HG03159 (cell line): ENCODE data around the gene PGM1.

ENCODE experiments used
- ATAC-seq: cut with Tn5 transposase; IDR thresholded peaks from one replicate; pipeline ENCODE4 v1.9.1; 2021; ENCODE audit warnings: mild to moderate bottlenecking, moderate library complexity; ENCODE audit not compliant: unreplicated experiment

Gene PGM1

DNA sequence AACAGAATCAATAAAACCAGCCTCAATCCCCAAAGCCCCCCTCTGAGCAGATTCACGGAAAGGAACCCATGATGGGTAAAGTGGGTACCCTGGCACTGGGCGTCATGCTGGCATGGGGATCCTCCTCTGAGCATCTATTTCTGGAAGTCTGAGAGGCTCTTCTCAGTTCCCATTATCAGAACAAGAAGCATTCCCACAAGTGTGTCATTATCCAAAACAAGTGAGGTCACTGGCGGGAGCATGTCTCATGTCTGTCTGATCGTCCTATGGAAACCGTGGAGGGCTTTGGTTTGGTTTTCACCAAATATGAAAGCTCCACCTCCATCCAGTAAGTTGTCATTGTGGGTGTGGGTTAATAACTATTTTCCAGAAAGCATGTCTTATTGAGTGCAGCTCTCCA is 70.7 kb downstream of the PGM1 start:
- no peak for ATAC-seq

DNA sequence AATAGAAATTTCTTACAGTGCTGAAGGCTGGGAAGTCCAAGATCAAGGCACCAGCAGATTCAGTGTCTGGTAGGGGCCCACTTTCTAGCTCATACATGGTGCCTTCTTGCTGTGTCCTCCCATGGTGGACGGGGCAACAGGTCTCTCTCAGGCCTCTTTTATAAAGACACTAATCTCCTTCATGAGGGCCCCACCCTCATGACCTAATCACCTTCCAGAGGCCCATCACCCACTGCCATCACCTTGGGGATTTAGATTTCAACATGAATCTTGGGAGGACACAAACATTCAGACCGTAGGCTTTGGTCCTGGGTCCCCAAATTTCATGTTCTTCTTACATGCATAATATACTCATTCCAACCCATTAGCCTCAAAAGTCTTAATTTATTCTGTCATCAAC is 71.5 kb downstream of the PGM1 start:
- ATAC-seq = no peak

- no peak for ATAC-seq
Observed at GRCh38 chr1:63665410-63665809, 72.2 kb downstream of the PGM1 start.

DNA sequence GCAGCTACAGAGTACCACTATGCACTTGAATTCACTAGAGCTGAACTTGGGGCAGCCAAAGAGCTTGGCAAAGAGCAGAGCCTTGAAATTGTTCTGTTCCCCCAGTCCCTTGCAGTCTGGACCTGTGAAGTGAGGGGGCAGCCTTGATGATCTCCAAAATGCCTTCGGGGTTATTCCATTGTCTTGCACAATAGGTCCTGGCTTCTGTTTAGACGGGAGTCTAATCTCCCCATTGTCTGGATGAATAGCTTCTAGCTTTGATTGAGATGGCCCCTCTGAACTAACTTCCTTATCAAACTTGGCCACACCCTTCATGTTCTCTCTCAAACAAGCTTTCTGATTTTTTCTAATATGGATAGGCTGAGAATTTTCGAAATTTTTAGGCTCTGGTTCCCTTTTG is 72.6 kb downstream of the PGM1 start:
- no peak for ATAC-seq

DNA sequence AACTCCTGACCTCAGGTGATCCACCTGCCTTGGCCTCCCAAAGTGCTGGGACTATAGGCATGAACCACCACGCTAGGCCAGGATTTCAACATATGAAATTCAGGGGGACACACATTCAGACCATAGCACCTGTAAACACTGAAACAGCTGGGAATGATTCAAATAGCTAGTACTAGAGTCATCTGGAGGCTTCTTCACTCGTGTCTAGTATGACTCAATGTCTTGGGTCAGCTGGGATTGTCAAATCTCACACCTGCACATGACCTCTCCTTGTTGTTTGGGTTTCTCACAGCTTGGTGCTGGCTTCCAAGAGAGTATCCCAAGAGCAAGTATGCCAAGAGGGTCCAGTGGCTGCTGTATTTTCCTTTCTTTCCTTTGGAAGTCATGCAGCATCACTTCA is 75.1 kb downstream of the PGM1 start:
- peak; percentile 52 for ATAC-seq

GRCh38 chr1:63669151-63669961 is 76.1 kb downstream of the PGM1 start:
- ATAC-seq = no peak

- no peak for ATAC-seq
Observed at GRCh38 chr1:63670164-63670563, 77.0 kb downstream of the PGM1 start.

- no peak for ATAC-seq
Observed at GRCh38 chr1:63671514-63671913, 78.3 kb downstream of the PGM1 start.

DNA sequence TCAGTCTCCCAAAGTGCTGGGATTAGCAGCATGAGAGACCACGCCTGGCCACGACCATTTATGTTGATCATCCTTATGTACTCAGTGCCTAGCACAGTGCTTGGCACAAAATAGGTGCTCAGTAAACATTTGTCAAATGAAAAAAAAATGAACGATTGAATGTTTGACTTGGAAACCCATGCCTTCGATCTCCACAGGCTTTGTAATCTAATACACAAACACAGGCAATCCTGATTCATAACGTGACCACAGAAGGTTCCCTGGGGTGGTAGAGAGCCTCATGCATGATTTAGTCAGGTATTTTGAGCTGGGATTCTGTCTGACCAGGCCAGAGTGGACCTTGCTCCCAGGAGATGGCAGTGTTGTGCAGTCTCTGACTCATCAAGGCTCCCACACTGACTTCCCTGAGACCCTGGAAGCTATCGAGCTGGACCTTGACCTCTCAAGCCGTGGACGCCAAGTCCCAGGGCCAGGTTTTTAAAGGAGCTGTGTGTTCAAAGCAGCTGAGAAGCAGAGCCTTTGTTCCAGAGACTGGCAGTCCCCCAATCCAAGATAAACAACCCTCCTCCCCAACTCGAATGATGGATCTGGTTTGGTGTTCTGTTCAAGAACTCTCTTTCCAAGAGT is 81.1 kb downstream of the PGM1 start:
- peak; percentile 66 for ATAC-seq

DNA sequence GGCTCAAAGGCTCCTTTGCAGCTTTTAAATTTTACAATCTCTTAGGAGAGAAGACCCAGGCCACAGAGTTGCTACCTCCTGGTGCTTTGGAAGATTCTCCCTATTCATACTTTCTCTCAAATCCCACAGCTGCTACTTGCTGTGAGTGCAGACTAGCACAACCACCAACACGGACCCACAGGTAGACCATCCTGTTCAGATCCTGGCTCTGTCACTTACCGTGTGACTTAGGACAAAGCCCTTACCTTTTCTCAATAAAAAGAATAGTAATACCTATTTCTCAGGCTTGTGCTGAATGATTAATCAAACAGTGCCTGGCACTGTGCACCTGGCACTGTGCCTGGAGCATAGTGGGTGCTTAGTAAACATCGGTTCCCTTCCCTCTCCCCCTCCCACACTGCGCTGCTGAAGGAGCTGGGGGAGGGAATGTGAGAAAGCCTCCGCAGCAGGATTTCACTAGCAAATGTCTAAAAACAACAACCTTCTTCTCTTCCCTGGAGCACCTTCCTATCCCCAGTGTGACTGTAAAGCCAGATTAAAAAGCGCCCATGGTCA is 81.7 kb downstream of the PGM1 start:
- ATAC-seq = no peak

DNA sequence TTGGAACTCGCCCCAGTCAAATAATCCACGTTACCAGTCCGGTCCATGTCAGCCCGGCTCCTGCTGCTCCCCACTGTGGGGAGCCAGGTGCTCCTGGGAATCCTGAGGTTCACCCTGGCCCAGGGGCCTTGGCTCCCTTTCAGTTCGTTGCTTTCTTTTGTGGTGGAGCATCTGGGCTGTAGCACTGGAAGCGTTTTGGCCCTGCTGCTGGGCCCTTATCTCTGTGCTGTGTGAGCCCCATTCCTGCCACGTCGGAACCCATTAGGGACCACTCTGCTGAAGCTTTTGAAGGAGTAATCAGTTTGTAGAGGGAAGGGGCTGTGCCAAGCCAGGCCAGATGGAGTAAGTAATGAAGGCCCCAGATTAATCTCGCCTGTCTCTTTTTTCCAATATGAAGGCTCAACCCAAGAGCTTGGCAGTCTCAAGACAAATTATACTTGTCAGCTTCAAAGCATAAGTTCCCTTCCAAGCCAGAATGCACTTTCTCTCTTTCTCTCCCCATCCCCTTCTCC is 82.3 kb downstream of the PGM1 start:
- no peak for ATAC-seq

GRCh38 chr1:63677497-63677896 is 84.3 kb downstream of the PGM1 start:
- ATAC-seq = no peak

DNA sequence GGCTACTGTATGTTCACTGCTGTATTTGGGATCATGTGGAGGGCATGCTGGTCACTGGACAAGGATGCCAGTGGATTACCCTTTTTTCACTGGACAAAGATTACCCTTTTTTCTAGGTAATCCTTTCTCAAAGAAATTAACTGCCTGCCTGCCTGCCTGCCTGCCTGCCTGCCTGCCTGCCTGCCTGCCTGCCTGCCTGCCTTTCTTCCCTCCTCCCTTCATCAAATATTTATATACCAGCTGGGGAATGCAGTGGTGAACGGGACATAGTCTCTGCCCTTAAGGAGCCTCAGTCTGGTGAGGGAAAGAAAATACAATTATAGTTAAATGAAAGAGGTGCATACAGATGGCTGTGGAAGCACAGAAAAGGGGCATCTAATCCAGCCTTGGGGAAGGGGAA is 85.0 kb downstream of the PGM1 start:
- ATAC-seq = no peak

GRCh38 chr1:63679076-63679475 is 85.9 kb downstream of the PGM1 start:
- ATAC-seq = no peak

DNA sequence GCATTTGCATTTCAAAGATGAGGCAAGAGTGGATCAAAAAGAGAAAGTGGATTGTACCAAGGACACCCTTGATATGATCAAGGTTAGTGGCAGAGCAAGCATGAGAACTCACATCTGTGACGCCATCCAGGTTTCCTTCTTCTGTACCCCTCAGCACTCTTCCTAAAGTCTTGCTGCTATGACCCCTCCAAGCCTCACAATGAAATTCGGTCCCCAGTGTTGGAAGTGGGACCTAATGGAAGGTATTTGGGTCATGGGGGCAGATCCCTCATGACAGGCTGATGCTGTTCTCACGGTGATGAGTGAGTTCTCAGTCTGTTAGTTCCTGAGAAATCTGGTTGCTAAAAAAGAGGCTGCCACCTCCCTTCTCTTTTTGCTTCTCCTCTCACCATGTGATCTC is 86.4 kb downstream of the PGM1 start:
- no peak for ATAC-seq

DNA sequence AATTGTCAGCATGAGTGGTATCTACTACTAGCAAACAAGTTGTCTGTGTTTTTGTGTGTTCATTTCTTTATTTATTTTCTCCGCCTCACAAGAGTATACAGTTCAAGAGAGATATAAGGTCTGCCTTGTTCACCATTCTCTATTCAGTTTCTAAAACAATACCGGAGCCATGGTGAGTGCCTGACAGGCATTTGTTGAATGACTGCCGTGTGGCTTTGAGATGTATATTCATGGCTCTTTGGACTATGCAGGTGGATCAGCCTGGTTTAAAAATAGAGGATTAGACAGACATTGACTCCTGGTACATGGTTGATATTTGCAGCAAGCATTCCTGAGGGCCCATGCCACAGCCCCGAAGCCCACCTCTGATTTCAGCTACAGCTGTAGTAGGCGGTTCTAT is 89.7 kb downstream of the PGM1 start:
- ATAC-seq = no peak

- ATAC-seq = no peak
Observed at GRCh38 chr1:63683759-63684158, 90.5 kb downstream of the PGM1 start.

GRCh38 chr1:63686696-63687095 is 93.5 kb downstream of the PGM1 start:
- no peak for ATAC-seq

DNA sequence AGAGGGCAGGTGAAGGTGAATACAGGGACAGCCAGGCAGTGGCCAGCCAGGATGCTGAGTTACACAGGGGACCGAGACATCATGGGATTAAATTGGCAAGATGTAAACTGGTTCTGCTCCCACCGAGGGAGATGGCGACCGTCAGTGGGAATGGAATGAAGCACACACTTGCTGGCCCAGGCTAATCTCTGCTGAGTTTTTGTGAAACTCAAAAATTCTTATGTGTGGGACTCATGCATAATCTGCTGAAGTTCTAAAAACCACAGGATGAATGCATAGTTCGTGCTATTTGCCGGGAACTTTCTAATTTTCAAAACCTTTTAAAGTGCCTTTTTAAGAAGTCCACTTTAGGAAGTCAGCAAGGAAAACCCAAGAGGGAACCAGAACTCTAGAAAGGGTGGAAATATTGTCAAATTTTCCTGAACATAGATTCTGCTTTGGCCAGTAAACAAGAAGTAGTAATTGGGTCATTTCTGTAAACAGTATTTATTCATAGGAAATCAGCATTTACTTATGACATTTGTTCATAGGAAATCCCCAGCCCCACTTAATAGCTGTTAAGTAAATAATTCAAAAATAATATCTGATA is 95.2 kb downstream of the PGM1 start:
- ATAC-seq = no peak

DNA sequence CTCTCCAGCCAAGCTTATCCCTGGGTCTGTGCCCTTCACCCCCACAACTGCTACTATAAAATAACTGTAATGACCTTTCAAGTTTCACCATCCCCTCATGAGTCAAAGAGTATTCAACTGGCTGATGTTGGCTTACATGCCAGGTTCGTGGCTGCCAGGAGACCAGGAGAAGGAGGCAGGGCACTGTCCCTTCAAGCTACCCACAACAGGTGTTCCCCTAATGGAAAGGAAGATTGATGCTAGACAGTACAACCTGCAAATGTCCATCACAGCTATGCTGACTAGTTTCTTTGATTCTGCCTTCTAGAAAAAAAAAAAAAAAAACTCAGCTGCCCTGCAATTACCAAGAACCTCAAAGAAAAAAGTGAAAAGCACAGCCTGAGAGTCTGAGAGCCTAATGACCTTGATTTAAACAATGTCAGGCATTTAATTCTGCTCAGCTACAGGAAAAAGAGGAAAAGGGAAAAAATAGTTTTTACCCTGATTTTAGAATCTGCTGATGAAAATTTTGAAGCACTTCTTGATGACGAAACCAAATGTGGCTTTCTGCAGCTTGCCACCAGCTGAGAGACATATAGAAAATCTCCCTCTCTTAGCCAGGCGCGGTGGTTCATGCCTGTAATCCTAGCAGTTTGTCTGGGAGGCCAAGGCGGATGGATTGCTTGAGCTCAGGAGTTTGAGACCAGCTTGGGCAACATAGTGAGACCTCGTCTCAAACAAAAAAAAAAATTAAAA is 97.9 kb downstream of the PGM1 start:
- ATAC-seq = no peak
